ENCODE data around the gene KRTAP19-1. TPM values are rescaled to one million over a fixed set of nuclear protein-coding genes. Genes with fewer than 3 reads are reported as not detected.
"Not testable (repeated sequence)": the region's sequence is repeated elsewhere in the genome, so short reads cannot be mapped to it uniquely, and the experiment has no call there.

The KRTAP19-1 gene
- not detected for total RNA-seq
- total RNA-seq: 0 reads per million in 2 donors

- H3K27me3 Mint-ChIP-seq: no peaks in the 10 kb centered on the region
- no peak within 1 kb of the TSS for H3K4me3 Mint-ChIP-seq
- H3K27ac Mint-ChIP-seq: no peak within 1 kb of the TSS
- DNase-seq (no peak), ATAC-seq (no peak)
- no peaks in the 10 kb centered on the region for H3K9me3 ChIP-seq (ENCODE audit: control insufficient read depth, low read length, poor library complexity, severe bottlenecking)
- H3K4me1 Mint-ChIP-seq: no peaks in the 10 kb centered on the region
- H3K36me3 Mint-ChIP-seq (ENCODE audit: low read depth): no peaks in the 10 kb centered on the region
Observed at GRCh38 chr21:30480145-30480544, at the start of gene KRTAP19-1. Gene KRTAP19-1, minus strand, starts transcription at chr21:30480367. Its CDS starts 50 bp downstream, at chr21:30480317.

- H3K4me3 Mint-ChIP-seq: no peak overlapping the region
- no peaks in the 10 kb centered on the region for H3K27me3 Mint-ChIP-seq
- no peak overlapping the region for H3K27ac Mint-ChIP-seq
- DNase-seq (no peak), ATAC-seq (no peak)
- H3K9me3 ChIP-seq (ENCODE audit: control insufficient read depth, low read length, poor library complexity, severe bottlenecking): no peaks in the 10 kb centered on the region
- H3K36me3 Mint-ChIP-seq (ENCODE audit: low read depth): no peaks in the 10 kb centered on the region
- no peaks in the 10 kb centered on the region for H3K4me1 Mint-ChIP-seq
Observed at GRCh38 chr21:30518876-30519275, 38.7 kb upstream of the KRTAP19-1 start.

- H3K27ac Mint-ChIP-seq: no peak overlapping the region
Observed at GRCh38 chr21:30515681-30516080, 35.5 kb upstream of the KRTAP19-1 start.

GRCh38 chr21:30505621-30506205 is 25.5 kb upstream of the KRTAP19-1 start:
- not testable (repeated sequence) for H3K36me3 Mint-ChIP-seq (ENCODE audit: low read depth); H3K27ac Mint-ChIP-seq; H3K4me1 Mint-ChIP-seq; ATAC-seq; H3K9me3 ChIP-seq (ENCODE audit: control insufficient read depth, low read length, poor library complexity, severe bottlenecking); DNase-seq; H3K4me3 Mint-ChIP-seq
- H3K27me3 Mint-ChIP-seq: peaks cover 19% of the 10 kb centered on the region

More at GRCh38 chr21:30515681-30516080, 35.5 kb upstream of the KRTAP19-1 start:
- ATAC-seq (no peak), DNase-seq (no peak)
- H3K9me3 ChIP-seq (ENCODE audit: control insufficient read depth, low read length, poor library complexity, severe bottlenecking): no peaks in the 10 kb centered on the region
- Mint-ChIP-seq H3K27me3 (no peaks in the 10 kb centered on the region), H3K4me1 (no peaks in the 10 kb centered on the region), H3K4me3 (no peak overlapping the region), H3K36me3 (ENCODE audit: low read depth) (no peaks in the 10 kb centered on the region)

GRCh38 chr21:30502041-30502440 is 21.9 kb upstream of the KRTAP19-1 start, which contains the start of gene KRTAP19-5:
Gene KRTAP19-5, minus strand, starts transcription at chr21:30502141. Its CDS starts 51 bp downstream, at chr21:30502090.
- Mint-ChIP-seq H3K27ac (no peak within 1 kb of the TSS), H3K36me3 (ENCODE audit: low read depth) (no peaks in the 10 kb centered on the region), H3K4me1 (no peaks in the 10 kb centered on the region), H3K27me3 (peaks cover 12% of the 10 kb centered on the region), H3K4me3 (no peak within 1 kb of the TSS)
- DNase-seq (no peak), ATAC-seq (no peak)
- H3K9me3 ChIP-seq (ENCODE audit: control insufficient read depth, low read length, poor library complexity, severe bottlenecking): no peaks in the 10 kb centered on the region

- DNase-seq (no peak), ATAC-seq (no peak)
- Mint-ChIP-seq H3K4me1 (no peaks in the 10 kb centered on the region), H3K27me3 (no peaks in the 10 kb centered on the region), H3K27ac (no peak within 1 kb of the TSS), H3K36me3 (ENCODE audit: low read depth) (no peaks in the 10 kb centered on the region), H3K4me3 (no peak within 1 kb of the TSS)
- no peaks in the 10 kb centered on the region for H3K9me3 ChIP-seq (ENCODE audit: control insufficient read depth, low read length, poor library complexity, severe bottlenecking)
Observed at GRCh38 chr21:30497065-30497464, 16.9 kb upstream of the KRTAP19-1 start, which contains the start of gene KRTAP19-4. Gene KRTAP19-4, minus strand, starts transcription at chr21:30497165. Its CDS starts 55 bp downstream, at chr21:30497110.

GRCh38 chr21:30491963-30492428 is 11.8 kb upstream of the KRTAP19-1 start, which contains the start of gene KRTAP19-3:
Gene KRTAP19-3, minus strand, starts transcription at chr21:30492013. Its CDS starts 56 bp downstream, at chr21:30491957.
- Mint-ChIP-seq H3K4me1 (no peaks in the 10 kb centered on the region), H3K36me3 (ENCODE audit: low read depth) (no peaks in the 10 kb centered on the region), H3K27me3 (no peaks in the 10 kb centered on the region), H3K27ac (no peak within 1 kb of the TSS), H3K4me3 (no peak within 1 kb of the TSS)
- ATAC-seq (no peak), DNase-seq (no peak)
- H3K9me3 ChIP-seq (ENCODE audit: control insufficient read depth, low read length, poor library complexity, severe bottlenecking): no peaks in the 10 kb centered on the region

- H3K27me3 Mint-ChIP-seq: no peaks in the 10 kb centered on the region
- peaks cover 4% of the 10 kb centered on the region for H3K9me3 ChIP-seq (ENCODE audit: control insufficient read depth, low read length, poor library complexity, severe bottlenecking)
- DNase-seq (no peak), ATAC-seq (no peak)
- no peak within 1 kb of the TSS for H3K27ac Mint-ChIP-seq
- no peak within 1 kb of the TSS for H3K4me3 Mint-ChIP-seq
- no peaks in the 10 kb centered on the region for H3K36me3 Mint-ChIP-seq (ENCODE audit: low read depth)
- no peaks in the 10 kb centered on the region for H3K4me1 Mint-ChIP-seq
Observed at GRCh38 chr21:30487336-30487735, 7.2 kb upstream of the KRTAP19-1 start, which contains the start of gene KRTAP19-2. Gene KRTAP19-2, minus strand, starts transcription at chr21:30487436. Its CDS starts 88 bp downstream, at chr21:30487348.

- H3K27me3 Mint-ChIP-seq: no peaks in the 10 kb centered on the region
- DNase-seq (no peak), ATAC-seq (no peak)
- no peaks in the 10 kb centered on the region for H3K36me3 Mint-ChIP-seq (ENCODE audit: low read depth)
- H3K4me1 Mint-ChIP-seq: no peaks in the 10 kb centered on the region
- no peak overlapping the region for H3K27ac Mint-ChIP-seq
- H3K4me3 Mint-ChIP-seq: no peak overlapping the region
- H3K9me3 ChIP-seq (ENCODE audit: control insufficient read depth, low read length, poor library complexity, severe bottlenecking): peaks cover 4% of the 10 kb centered on the region
Observed at GRCh38 chr21:30486180-30486579, 6.0 kb upstream of the KRTAP19-1 start.

GRCh38 chr21:30482130-30482529 is 2.0 kb upstream of the KRTAP19-1 start:
- Mint-ChIP-seq H3K4me3 (no peak overlapping the region), H3K27ac (no peak overlapping the region), H3K27me3 (no peaks in the 10 kb centered on the region), H3K36me3 (ENCODE audit: low read depth) (no peaks in the 10 kb centered on the region), H3K4me1 (no peaks in the 10 kb centered on the region)
- ATAC-seq (no peak), DNase-seq (no peak)
- H3K9me3 ChIP-seq (ENCODE audit: control insufficient read depth, low read length, poor library complexity, severe bottlenecking): peaks cover 4% of the 10 kb centered on the region

- H3K9me3 ChIP-seq (ENCODE audit: control insufficient read depth, low read length, poor library complexity, severe bottlenecking): no peaks in the 10 kb centered on the region
- DNase-seq: no peak
- no peak for ATAC-seq
- Mint-ChIP-seq H3K4me1 (no peaks in the 10 kb centered on the region), H3K27ac (no peak overlapping the region), H3K36me3 (ENCODE audit: low read depth) (no peaks in the 10 kb centered on the region), H3K27me3 (no peaks in the 10 kb centered on the region), H3K4me3 (no peak overlapping the region)
Observed at GRCh38 chr21:30479259-30479658, 908 bp downstream of the KRTAP19-1 start.

GRCh38 chr21:30478004-30478403 is 2.2 kb downstream of the KRTAP19-1 start:
- ATAC-seq (no peak), DNase-seq (no peak)
- Mint-ChIP-seq H3K36me3 (ENCODE audit: low read depth) (no peaks in the 10 kb centered on the region), H3K4me1 (no peaks in the 10 kb centered on the region), H3K27me3 (no peaks in the 10 kb centered on the region), H3K27ac (no peak overlapping the region), H3K4me3 (no peak overlapping the region)
- no peaks in the 10 kb centered on the region for H3K9me3 ChIP-seq (ENCODE audit: control insufficient read depth, low read length, poor library complexity, severe bottlenecking)

- H3K27ac Mint-ChIP-seq: no peak overlapping the region
- no peaks in the 10 kb centered on the region for H3K9me3 ChIP-seq (ENCODE audit: control insufficient read depth, low read length, poor library complexity, severe bottlenecking)
- DNase-seq: no peak
- H3K4me3 Mint-ChIP-seq: no peak overlapping the region
- no peaks in the 10 kb centered on the region for H3K4me1 Mint-ChIP-seq
- H3K27me3 Mint-ChIP-seq: no peaks in the 10 kb centered on the region
- no peak for ATAC-seq
- no peaks in the 10 kb centered on the region for H3K36me3 Mint-ChIP-seq (ENCODE audit: low read depth)
Observed at GRCh38 chr21:30468900-30469714, 11.1 kb downstream of the KRTAP19-1 start.

All from T-helper 17 cell (primary cell).